ENCODE results near the gene SLC12A4. TPM values are rescaled to one million over a fixed set of nuclear protein-coding genes. Genes with fewer than 3 reads are reported as not detected.

Gene SLC12A4
- total RNA-seq, 2 experiments from 2014 or later = 27.1 to 29.5 TPM

DNA sequence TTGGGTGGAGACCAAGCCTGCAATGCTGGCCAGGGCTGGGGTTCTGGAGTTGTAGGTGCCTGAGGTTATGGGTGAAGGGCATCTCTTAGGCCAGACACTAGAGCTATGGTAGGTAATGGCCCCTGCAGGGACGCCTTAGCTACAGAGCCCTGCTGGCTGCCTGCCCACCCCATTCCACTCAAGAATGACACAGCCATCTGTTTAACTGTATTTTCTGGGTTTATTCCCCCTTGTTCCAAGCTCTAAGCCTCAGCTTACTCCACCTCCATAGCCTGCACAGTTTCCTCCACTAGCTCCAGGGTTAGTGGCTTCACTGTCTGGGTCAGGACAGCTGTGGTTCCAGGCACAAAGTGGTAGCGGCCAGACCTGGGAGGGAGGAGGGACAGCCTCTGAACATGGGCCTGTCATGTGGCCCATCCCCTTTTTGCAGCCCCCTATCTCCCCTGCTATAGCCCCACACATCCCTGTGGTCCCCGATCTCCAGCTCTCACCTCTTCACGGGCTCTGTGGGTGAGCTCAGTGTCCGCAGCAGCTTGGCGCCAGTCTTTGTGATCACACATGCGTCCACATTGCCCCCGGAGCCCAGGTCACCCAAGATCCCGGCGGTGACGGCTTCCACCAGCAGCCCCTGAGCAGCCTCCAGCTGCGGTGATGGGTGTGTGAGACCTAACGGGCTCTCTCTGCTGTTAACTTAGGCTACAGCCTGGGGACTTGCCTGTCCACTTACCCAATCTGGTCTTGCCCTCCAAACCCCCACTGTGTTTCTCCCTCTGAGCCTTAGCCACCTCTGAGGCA, 33.9 kb downstream of the SLC12A4 start:
- H3K4me1 Mint-ChIP-seq = peaks cover 35% of the 10 kb centered on the region
- peak overlapping the region; percentile 99 for H3K4me3 Mint-ChIP-seq
- ChIA-PET CTCF (interaction anchor here (0.5 to 4.0 kb wide), 14 partner anchors 9 to 414 kb away, joined by 3 to 23 read pairs (median 4); partner anchors contain the start of gene PSKH1), POLR2A (no interaction called here)
- no peaks in the 10 kb centered on the region for H3K9me3 Mint-ChIP-seq
- H3K27me3 Mint-ChIP-seq = no peaks in the 10 kb centered on the region
- DNase-seq = no peak
- H3K27ac Mint-ChIP-seq = peak overlapping the region; percentile 93
- peaks cover 49% of the 10 kb centered on the region for H3K36me3 Mint-ChIP-seq (ENCODE audit: low read depth)

GRCh38 chr16:67933805-67934204, 34.6 kb downstream of the SLC12A4 start:
- Mint-ChIP-seq H3K9me3 (no peaks in the 10 kb centered on the region), H3K36me3 (ENCODE audit: low read depth) (peaks cover 47% of the 10 kb centered on the region), H3K27me3 (no peaks in the 10 kb centered on the region), H3K4me1 (peaks cover 28% of the 10 kb centered on the region), H3K4me3 (peak overlapping the region; percentile 7), H3K27ac (peak overlapping the region; percentile 25)
- DNase-seq = no peak
- POLR2A ChIA-PET = no interaction called here
- CTCF ChIA-PET = interaction anchor here (1.1 to 3.0 kb wide), 6 partner anchors 9 to 107 kb away, joined by 3 to 10 read pairs (median 6); partner anchors contain the start of gene PSKH1

DNA sequence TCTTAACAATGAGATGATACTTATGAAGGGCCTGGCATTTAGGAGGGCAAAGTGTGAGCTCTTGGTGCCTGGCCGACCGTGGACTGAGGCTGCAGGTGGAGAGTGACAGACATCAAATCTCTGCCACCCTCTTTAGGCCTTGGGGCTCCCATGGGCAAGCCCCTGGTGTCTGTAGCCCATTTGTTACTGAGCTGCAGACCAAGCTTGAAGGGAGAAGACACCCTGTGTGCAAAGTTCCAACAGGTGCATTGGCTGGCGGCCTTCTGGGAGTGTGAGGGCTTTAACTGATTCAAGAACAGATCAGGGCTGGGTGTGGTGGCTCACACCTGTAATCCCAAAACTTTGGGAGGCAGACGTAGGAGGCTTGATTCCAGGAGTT, 36.0 kb downstream of the SLC12A4 start:
- POLR2A ChIA-PET = no interaction called here
- no peaks in the 10 kb centered on the region for H3K9me3 Mint-ChIP-seq
- CTCF ChIA-PET = interaction anchor here (0.7 to 1.2 kb wide), 5 partner anchors 10 to 117 kb away, joined by 3 to 5 read pairs (median 3); no protein-coding TSS in a partner anchor
- no peak overlapping the region for H3K27ac Mint-ChIP-seq
- no peak overlapping the region for H3K4me3 Mint-ChIP-seq
- DNase-seq = no peak
- H3K4me1 Mint-ChIP-seq = peaks cover 27% of the 10 kb centered on the region
- H3K27me3 Mint-ChIP-seq = no peaks in the 10 kb centered on the region
- peaks cover 51% of the 10 kb centered on the region for H3K36me3 Mint-ChIP-seq (ENCODE audit: low read depth)

- no peaks in the 10 kb centered on the region for H3K9me3 Mint-ChIP-seq
- H3K27ac Mint-ChIP-seq = peak within 1 kb of the TSS; percentile 72
- H3K4me3 Mint-ChIP-seq = no peak within 1 kb of the TSS
- CTCF ChIA-PET = interaction anchor here (0.7 to 1.1 kb wide), 3 partner anchors 14 to 116 kb away, joined by 3 to 4 read pairs (median 3); no protein-coding TSS in a partner anchor
- peaks cover 22% of the 10 kb centered on the region for H3K4me1 Mint-ChIP-seq
- H3K27me3 Mint-ChIP-seq = no peaks in the 10 kb centered on the region
- peaks cover 48% of the 10 kb centered on the region for H3K36me3 Mint-ChIP-seq (ENCODE audit: low read depth)
- POLR2A ChIA-PET = no interaction called here
- DNase-seq = no peak
These were observed 36.5 kb downstream of the SLC12A4 start, which contains the start of gene CTRL for GRCh38 chr16:67931712-67932461. TSS of gene CTRL (minus strand) at chr16:67931862. CDS start at chr16:67931852, 10 bp downstream.

DNA sequence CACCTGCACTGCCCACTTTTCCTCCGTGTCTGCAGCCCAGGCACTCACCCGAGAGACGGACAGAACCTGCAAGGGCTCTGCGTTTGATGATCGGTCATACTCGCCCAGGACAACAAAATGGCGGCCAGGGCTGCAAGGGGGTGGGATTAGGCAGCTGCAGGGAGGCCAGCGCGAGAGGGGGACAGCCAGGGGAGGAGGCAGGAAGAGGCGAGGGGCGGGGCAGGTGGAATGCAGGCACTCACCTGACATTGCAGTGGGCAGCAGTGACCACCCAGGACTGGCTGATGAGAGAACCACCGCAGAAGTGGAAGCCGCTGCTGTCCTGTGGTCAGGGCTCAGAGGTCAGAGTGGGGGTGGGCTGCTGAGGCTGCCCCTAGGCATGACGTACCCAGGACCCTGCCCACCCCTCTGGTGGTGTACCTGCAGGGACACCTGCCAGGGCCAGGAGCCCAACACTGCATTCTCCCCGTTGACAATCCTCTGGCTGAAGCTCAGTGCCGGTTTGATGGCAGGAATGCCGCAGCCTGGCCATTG, 37.7 kb downstream of the SLC12A4 start:
- Mint-ChIP-seq H3K27ac (no peak overlapping the region), H3K36me3 (ENCODE audit: low read depth) (peaks cover 40% of the 10 kb centered on the region), H3K9me3 (no peaks in the 10 kb centered on the region), H3K27me3 (no peaks in the 10 kb centered on the region), H3K4me1 (peaks cover 20% of the 10 kb centered on the region), H3K4me3 (no peak overlapping the region)
- ChIA-PET POLR2A (interaction anchor here (1.0 kb wide), 1 partner anchor 47 kb away, joined by 3 read pairs; no protein-coding TSS in a partner anchor), CTCF (interaction anchor here (0.6 to 1.2 kb wide), 6 partner anchors 13 to 263 kb away, joined by 3 to 6 read pairs (median 3); partner anchors contain the start of gene NRN1L)
- no peak for DNase-seq

DNA sequence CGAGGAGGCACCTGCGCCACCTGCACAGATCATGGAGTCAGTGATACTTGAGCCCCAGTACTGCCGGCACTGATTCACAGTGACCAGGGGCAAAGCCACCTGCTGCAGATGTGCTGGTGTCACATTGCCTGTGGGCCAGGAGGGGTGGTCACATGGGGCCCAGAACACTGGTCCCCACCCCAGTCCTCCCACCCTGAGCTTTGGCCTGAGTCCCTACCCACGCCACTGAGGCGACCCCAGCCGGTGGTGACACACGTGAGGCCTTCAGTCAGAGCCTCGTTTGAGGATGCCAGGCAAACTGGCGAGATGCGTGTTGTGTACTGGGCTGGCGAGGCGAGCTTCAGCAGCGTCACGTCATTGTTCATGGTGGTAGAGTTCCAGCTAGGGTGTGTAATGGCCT, 38.2 kb downstream of the SLC12A4 start:
- no peak for DNase-seq
- CTCF ChIA-PET = interaction anchor here (1.2 to 2.3 kb wide), 2 partner anchors 19 to 46 kb away, joined by 3 to 8 read pairs; partner anchors contain the start of gene NRN1L
- peaks cover 35% of the 10 kb centered on the region for H3K36me3 Mint-ChIP-seq (ENCODE audit: low read depth)
- POLR2A ChIA-PET = interaction anchor here (1.0 kb wide), 1 partner anchor 46 kb away, joined by 3 read pairs; no protein-coding TSS in a partner anchor
- no peak overlapping the region for H3K27ac Mint-ChIP-seq
- no peak overlapping the region for H3K4me3 Mint-ChIP-seq
- H3K27me3 Mint-ChIP-seq = no peaks in the 10 kb centered on the region
- peaks cover 16% of the 10 kb centered on the region for H3K4me1 Mint-ChIP-seq
- H3K9me3 Mint-ChIP-seq = no peaks in the 10 kb centered on the region

DNA sequence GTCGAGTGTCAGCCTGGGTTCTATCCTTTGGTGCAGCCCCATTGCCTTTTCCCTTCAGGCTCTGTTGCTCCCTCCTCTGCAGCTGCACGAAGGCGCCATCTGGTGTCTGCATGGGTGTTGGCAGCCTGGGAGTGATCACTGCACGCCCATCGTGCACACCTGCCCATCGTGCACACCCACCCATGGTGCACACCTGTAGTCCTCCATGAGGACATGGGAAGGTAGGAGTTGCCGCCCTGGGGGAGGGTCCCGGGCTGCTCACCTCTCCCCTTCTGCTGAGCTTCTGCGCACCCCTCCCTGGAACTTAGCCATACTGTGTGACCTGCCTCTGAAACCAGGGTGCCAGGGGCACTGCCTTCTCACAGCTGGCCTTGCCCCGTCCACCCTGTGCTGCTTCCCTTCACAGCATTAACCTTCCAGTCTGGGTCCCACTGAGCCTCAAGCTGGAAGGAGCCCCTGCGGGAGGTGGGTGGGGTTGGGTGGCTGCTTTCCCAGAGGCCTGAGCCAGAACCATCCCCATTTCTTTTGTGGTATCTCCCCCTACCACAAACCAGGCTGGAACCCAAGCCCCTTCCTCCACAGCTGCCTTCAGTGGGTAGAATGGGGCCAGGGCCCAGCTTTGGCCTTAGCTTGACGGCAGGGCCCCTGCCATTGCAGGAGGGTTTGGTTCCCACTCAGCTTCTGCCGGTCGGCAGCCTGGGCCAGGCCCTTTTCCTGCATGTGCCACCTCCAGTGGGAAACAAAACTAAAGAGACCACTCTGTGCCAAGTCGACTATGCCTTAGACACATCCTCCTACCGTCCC, 39.7 kb downstream of the SLC12A4 start:
- H3K36me3 Mint-ChIP-seq (ENCODE audit: low read depth) = peaks cover 20% of the 10 kb centered on the region
- H3K9me3 Mint-ChIP-seq = no peaks in the 10 kb centered on the region
- H3K4me1 Mint-ChIP-seq = peaks cover 2% of the 10 kb centered on the region
- CTCF ChIA-PET = interaction anchor here (0.7 to 2.3 kb wide), 18 partner anchors 10 to 408 kb away, joined by 3 to 8 read pairs (median 4); partner anchors contain the start of gene LCAT
- DNase-seq = peak; percentile 84
- peak overlapping the region; percentile 60 for H3K27ac Mint-ChIP-seq
- H3K27me3 Mint-ChIP-seq = no peaks in the 10 kb centered on the region
- no peak overlapping the region for H3K4me3 Mint-ChIP-seq
- POLR2A ChIA-PET = no interaction called here

GRCh38 chr16:67928147-67928546, 40.3 kb downstream of the SLC12A4 start:
- DNase-seq = no peak
- POLR2A ChIA-PET = no interaction called here
- no peaks in the 10 kb centered on the region for H3K4me1 Mint-ChIP-seq
- CTCF ChIA-PET = interaction anchor here (0.7 to 2.3 kb wide), 17 partner anchors 10 to 407 kb away, joined by 3 to 8 read pairs (median 4); partner anchors contain the start of gene LCAT
- H3K36me3 Mint-ChIP-seq (ENCODE audit: low read depth) = peaks cover 17% of the 10 kb centered on the region
- no peak overlapping the region for H3K4me3 Mint-ChIP-seq
- H3K27me3 Mint-ChIP-seq = no peaks in the 10 kb centered on the region
- peak overlapping the region; percentile 60 for H3K27ac Mint-ChIP-seq
- H3K9me3 Mint-ChIP-seq = no peaks in the 10 kb centered on the region

DNA sequence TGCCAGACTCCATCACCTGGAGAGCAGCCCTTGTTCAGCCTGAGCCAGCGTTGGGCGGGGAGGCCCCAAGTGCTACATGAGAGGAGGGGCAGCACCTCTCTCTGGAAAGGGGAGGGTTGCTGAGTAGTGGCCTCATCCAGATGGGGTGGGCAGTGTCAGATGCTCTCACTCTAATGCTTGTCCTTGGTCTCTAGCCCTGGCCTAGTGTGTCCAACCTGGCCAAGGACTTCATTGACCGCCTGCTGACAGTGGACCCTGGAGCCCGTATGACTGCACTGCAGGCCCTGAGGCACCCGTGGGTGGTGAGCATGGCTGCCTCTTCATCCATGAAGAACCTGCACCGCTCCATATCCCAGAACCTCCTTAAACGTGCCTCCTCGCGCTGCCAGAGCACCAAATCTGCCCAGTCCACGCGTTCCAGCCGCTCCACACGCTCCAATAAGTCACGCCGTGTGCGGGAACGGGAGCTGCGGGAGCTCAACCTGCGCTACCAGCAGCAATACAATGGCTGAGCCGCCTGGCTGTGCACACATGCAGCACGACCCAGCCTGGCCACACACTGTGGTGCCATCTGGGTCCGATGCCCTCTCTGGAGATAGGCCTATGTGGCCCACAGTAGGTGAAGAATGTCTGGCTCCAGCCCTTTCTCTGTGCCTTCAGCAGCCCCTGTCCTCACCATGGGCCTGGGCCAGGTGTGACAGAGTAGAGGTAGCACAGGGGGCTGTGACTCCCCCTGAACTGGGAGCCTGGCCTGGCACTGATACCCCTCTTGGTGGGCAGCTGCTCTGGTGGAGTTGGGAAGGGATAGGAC, 41.1 kb downstream of the SLC12A4 start:
- Mint-ChIP-seq H3K4me1 (peaks cover under 1% of the 10 kb centered on the region), H3K4me3 (no peak overlapping the region), H3K36me3 (ENCODE audit: low read depth) (peaks cover 14% of the 10 kb centered on the region), H3K27ac (no peak overlapping the region), H3K27me3 (no peaks in the 10 kb centered on the region), H3K9me3 (no peaks in the 10 kb centered on the region)
- ChIA-PET POLR2A (no interaction called here), CTCF (interaction anchor here (0.7 to 3.7 kb wide), 10 partner anchors 9 to 406 kb away, joined by 3 to 13 read pairs (median 4); no protein-coding TSS in a partner anchor)
- DNase-seq = no peak

DNA sequence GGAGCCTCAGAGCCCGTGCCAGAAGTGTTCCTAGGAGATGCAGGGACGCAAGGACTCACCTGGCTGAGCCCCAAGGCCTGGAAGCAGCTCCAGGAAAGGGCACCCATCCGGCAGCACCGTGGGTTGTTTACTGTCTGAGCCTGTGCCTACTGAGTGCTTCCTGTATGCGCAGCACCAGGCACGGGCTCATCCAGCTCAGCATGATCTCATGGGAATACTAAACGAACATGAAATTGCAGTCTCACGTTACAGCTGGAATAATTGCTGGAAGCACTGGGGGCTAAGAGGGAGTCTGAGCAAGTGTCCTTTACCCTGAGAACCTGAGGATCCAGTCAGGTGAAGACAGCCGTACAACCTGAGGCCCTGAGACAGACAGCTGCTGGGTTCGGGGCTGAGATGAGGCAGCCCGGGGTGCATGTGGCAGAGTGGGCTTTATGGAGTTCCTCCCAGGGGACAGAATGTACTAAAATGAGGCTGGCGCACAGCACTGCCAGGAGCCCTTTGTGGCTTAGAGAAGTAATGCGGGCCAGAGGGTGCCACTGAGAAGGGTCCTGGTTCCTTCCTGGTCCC, 42.2 kb downstream of the SLC12A4 start:
- Mint-ChIP-seq H3K4me1 (peaks cover 6% of the 10 kb centered on the region), H3K36me3 (ENCODE audit: low read depth) (peaks cover 9% of the 10 kb centered on the region), H3K4me3 (no peak overlapping the region), H3K27ac (no peak overlapping the region), H3K9me3 (no peaks in the 10 kb centered on the region), H3K27me3 (no peaks in the 10 kb centered on the region)
- DNase-seq = no peak
- ChIA-PET POLR2A (no interaction called here), CTCF (interaction anchor here (0.5 to 3.7 kb wide), 4 partner anchors 39 to 110 kb away, joined by 3 to 13 read pairs (median 4); no protein-coding TSS in a partner anchor)
